GM20431 (cell line): Measurements from ENCODE around the gene MAMSTR.

Experiments used
- in situ Hi-C: fragments of 300-500 bp; cut with MseI, MboI; formaldehyde crosslinking; loops from one replicate; pipeline ENCODE4 v1.15.0; 2020; ENCODE audit warnings: low sequenced_read_pairs; ENCODE audit not compliant: unreplicated experiment

Gene MAMSTR

DNA sequence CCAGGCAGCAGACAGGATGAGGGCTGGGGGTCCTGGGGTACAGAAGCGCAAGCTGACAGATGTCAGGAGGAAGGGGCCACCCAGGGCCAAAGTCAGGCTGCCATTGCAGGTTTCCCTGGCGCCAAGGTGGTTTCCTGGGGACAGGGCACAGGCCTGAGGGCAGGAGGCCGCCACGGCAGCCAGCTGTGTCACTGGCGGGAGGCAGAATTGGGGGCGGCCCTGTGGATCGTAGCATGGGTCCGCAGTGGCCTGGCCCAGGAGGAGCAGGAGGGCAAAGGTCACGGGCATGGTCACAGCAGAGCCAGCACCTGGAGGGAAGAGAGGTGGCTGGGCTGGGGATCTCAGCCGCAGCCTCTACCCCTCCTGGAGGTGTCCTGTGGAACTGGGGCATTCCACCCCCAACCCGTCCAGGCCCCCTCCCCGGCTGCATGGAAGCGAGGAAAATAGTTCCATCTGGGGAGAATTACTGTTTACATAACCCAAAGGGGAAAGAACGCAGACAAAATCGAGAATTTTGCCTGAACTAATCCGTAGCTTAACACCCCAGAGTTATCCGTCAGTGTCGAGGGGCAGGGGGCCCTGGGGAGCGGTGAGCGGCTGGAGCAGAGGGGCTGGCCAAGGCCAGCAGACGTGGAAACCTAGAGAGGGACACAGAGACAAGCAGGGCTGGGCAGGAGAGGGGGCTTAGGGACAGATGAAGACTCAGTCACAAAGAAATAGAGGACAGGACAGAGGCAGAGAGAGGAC, 48.7 kb downstream of the MAMSTR start:
- in situ Hi-C loops, result no loop called here

DNA sequence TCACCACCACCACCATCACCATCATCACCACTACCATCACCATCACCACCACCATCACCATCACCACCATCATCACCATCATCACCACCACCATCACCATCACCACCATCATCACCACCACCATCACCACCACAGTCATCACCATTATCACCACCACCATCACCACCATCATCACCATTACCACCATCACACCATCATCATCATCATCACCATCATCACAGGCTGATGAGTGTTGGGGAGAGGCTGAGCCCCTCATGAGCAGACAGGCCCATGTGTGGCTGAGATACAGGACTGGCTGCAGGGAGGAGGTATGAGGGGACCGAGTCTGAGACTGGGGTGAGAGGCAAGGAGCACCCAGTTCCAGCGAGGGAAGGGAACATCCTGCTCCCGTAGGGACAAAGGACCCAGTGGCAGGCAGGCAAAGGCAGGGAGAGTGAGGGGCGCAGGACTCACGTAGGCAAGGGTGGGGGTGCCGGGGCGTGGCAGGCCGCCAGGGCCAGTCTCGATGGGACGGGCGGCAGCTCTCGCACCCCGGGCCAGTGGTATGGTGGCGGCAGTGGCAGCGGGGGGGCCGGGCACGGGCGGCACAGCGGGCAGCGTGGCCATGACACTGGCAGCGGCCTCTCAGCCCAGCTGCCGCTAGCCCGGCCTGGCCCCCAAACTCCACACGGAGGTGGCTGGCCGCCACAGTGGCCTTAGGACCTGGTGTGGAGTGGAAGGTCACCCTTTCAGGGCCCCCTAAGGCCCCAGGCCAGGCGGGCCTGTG, 49.4 kb downstream of the MAMSTR start:
- in situ Hi-C loops, result no loop called here

DNA sequence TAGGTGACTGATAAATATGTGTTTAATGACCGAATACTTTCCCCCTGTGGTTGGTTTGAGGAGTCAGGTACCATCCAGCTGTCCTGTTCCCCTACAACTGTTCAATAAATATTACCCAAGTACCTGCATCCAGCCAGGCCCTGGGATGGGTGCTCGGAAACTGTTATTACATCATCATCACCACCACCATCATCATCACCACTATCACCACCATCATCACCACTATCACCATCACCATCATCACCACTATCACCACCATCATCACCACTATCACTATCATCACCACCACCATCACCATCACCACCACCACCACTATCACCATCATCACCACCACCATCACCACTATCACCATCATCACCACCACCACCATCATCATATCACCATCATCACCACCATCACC, 50.8 kb downstream of the MAMSTR start:
- in situ Hi-C loops, result no loop called here

DNA sequence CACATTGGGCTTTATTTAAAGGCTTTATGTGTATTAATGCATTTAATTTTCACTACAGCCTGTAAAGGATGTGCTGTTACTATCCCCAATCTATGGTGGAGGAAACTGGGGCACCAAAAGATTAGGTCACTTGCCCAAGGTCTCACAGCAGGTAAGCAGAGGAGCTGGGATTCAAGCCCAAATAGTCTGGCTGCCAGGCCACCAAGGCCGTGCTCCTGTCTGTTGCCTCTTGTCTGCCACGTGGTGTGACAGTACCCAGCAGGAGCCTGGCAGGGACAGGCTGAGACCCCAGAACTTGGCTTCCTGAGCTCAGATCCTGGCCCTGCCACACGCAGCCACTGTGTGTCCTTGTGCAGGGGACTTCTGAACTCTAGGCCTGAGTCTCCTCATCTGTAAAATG, 51.2 kb downstream of the MAMSTR start:
- in situ Hi-C loops, result no loop called here

DNA sequence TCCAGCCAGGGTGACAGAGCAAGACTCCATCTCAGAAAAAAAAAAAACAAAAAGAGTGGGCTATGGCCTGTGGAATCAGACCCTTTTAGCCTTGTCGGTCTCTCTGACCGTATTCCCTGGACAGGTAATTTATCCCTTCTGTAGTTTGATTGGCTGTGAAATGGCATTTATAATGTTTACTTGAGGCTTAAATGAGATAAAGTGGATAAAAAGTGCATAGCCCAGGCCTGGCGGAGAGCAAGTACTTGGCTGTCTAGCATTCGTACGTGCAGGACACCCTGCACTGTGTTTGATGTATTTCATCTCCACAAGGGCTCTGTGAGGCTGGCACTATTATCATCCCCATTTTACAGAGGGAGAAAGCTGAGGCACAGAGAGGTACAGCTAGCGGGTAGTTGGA, 53.7 kb downstream of the MAMSTR start:
- in situ Hi-C loops, result no loop called here

DNA sequence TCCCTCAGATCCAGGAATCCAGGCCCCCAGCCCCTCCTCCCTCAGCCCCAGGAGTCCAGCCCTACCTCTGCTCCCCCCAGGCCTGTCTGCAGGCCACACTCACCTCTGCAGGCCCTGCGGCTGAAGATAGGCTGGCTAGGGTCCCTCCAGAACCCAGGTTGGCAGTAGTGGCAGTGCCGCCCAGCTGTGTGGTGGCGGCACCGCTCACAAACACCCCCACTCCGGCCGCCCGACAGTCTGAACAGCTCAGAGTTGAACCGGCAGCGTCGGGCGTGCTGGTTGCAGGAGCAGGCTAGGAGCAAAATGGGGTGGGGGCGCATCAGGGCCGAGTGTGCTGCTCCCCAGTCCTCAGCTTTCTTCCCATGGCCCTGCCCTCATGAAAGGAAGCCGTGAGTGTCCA, 55.0 kb downstream of the MAMSTR start:
- in situ Hi-C loops, result no loop called here

DNA sequence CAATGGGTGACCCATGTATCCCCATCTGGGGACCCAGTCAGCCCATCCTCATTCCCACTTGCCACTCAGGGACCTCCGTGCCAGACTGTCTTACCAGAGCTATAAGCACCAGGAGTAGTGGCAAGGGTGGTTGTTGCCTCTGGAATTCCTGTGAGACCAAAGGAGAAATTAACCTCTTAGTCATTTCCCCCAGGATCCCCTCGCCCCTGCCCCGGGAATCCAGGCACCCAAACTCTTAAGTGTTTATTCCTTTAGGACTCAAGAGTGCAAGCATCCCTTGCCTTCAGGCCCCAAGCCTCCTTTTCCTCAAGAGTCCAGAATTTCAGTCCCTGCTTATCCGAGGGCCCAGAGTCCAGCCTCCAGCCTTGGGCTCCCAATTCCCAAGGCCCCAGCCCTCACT, 55.9 kb downstream of the MAMSTR start:
- in situ Hi-C loops, result no loop called here
